K562 (cell line): ENCODE data around the gene ADGRG1. TPM values are rescaled to one million over a fixed set of nuclear protein-coding genes. Genes with fewer than 3 reads are reported as not detected.
A peak's percentile ranks its signal among the peaks of the same experiment; 100 is the strongest.

ENCODE experiments used
- FIP1L1 ChIP-seq: fragments of 200-400 bp; formaldehyde crosslinking; IDR thresholded peaks from 2 replicates; pipeline ENCODE4 v1.6.1; 2018; ENCODE audit warnings: mild to moderate bottlenecking, low read depth, low read length; ENCODE audit not compliant: poor library complexity, severe bottlenecking
- IRF2 ChIP-seq: sonication (generic); formaldehyde crosslinking; IDR thresholded peaks from 2 replicates; pipeline ENCODE4 v1.8.1; 2022; ENCODE audit warnings: mild to moderate bottlenecking, missing genetic modification reagents
- KHSRP ChIP-seq: fragments of 450-650 bp; IDR thresholded peaks from 2 replicates; pipeline ENCODE4 v1.6.1; 2017
- PHF8 ChIP-seq: fragments of 200-600 bp; sonication (generic); IDR thresholded peaks from 2 replicates; pipeline ENCODE4 v1.6.1; 2012; ENCODE audit warnings: mixed run types, mild to moderate bottlenecking, inconsistent platforms, low read length, moderate library complexity, borderline replicate concordance
- RBM34 ChIP-seq: fragments of 200-400 bp; formaldehyde crosslinking; IDR thresholded peaks from 2 replicates; pipeline ENCODE4 v1.6.1; 2018; ENCODE audit warnings: low read length, borderline replicate concordance; ENCODE audit not compliant: insufficient read depth
- RFX1 ChIP-seq: fragments of 450-650 bp; IDR thresholded peaks from 2 replicates; pipeline ENCODE4 v1.6.1; 2016; ENCODE audit warnings: mild to moderate bottlenecking, moderate library complexity
- SMARCC2 ChIP-seq: fragments of 450-650 bp; IDR thresholded peaks from 2 replicates; pipeline ENCODE4 v1.6.1; 2017; ENCODE audit warnings: antibody characterized with exemption, moderate library complexity, mild to moderate bottlenecking, low read depth
- SOX6 ChIP-seq: fragments of 450-650 bp; IDR thresholded peaks from 2 replicates; pipeline ENCODE4 v1.6.1; 2014; ENCODE audit warnings: mild to moderate bottlenecking
- STAT5A ChIP-seq: IDR thresholded peaks from 2 replicates; pipeline ENCODE4 v1.6.1; 2012; ENCODE audit warnings: low read length, inconsistent platforms, borderline replicate concordance
- TAF9B ChIP-seq: fragments of 450-650 bp; IDR thresholded peaks from 2 replicates; pipeline ENCODE4 v1.6.1; 2018; ENCODE audit warnings: mild to moderate bottlenecking; ENCODE audit not compliant: partially characterized antibody
- TEAD1 ChIP-seq, 2 experiments: fragments of 450-650 bp in 1 of 2; sonication (generic) in 1 of 2; formaldehyde crosslinking; IDR thresholded peaks; 2 replicates each; pipeline versions ENCODE4 v1.4.0 to v1.8.0; 2020 to 2022; ENCODE audit warnings: mild to moderate bottlenecking in 2 of 2, missing genetic modification reagents in 1 of 2
- XRCC4 ChIP-seq: IDR thresholded peaks from one replicate; pipeline ENCODE4 v1.6.1; 2011; ENCODE audit not compliant: insufficient read depth, insufficient read length; ENCODE audit errors: extremely low read depth
- YY1 ChIP-seq, 3 experiments: IDR thresholded peaks; 2 replicates each; pipeline ENCODE4 v1.6.1; 2011; ENCODE audit warnings: low read length in 2 of 3, mild to moderate bottlenecking in 2 of 3, moderate library complexity in 2 of 3, borderline replicate concordance in 1 of 3, control low read depth in 1 of 3, low read depth in 1 of 3; ENCODE audit not compliant: insufficient read depth in 3 of 3, insufficient replicate concordance in 2 of 3, control insufficient read depth in 1 of 3, insufficient read length in 1 of 3; ENCODE audit errors: extremely low read depth in 1 of 3
- ZKSCAN3 ChIP-seq: fragments of 250-450 bp; sonication (Bioruptor Pico); IDR thresholded peaks from 2 replicates; pipeline ENCODE4 v1.4.0; 2020
- polyA plus RNA-seq, 8 experiments: library from polyadenylated mRNA; depleted of rRNA in 4 of 8; stranded (reverse) in 5 of 8; unstranded in 3 of 8; fragments of >200 nt; fragmentation: Nextera tagmentation in 2 of 8; fragmentation: Illumina TruSeq in 1 of 8; extraction: Ambion mirVana in 2 of 8; extraction: Trizol in 1 of 8; gene quantifications; 2 replicates each; pipeline versions ENCODE4 v1.2.1 to v1.2.3, GENCODE V29; 2011 to 2014; ENCODE audit warnings: inconsistent platforms in 1 of 8, missing spikeins in 1 of 8
- total RNA-seq, 7 experiments: library from RNA; depleted of rRNA in 6 of 7; stranded (reverse); fragments of >200 nt in 6 of 7; fragmentation: Illumina TruSeq in 2 of 7; extraction: Trizol in 2 of 7; gene quantifications; 2 replicates each; pipeline versions ENCODE4 v1.2.1 to v1.2.3, GENCODE V29; 2011 to 2021; ENCODE audit warnings: low replicate concordance in 1 of 7
- TF ChIP-seq, protein P1 (sequence below): fragments of 450-650 bp; formaldehyde crosslinking; IDR thresholded peaks from 2 replicates; pipeline ENCODE4 v1.4.0; 2020; ENCODE audit warnings: mild to moderate bottlenecking, moderate library complexity
- TF ChIP-seq, protein P2 (sequence below): fragments of 250-450 bp; sonication (Bioruptor Pico); IDR thresholded peaks from 2 replicates; pipeline ENCODE4 v1.5.0; 2021; ENCODE audit warnings: mild to moderate bottlenecking, borderline replicate concordance
- TF ChIP-seq, protein P3 (sequence below): sonication (generic); formaldehyde crosslinking; IDR thresholded peaks from 2 replicates; pipeline ENCODE4 v1.8.0; 2022; ENCODE audit warnings: mild to moderate bottlenecking, low read depth, missing genetic modification reagents
- TF ChIP-seq, protein P4 (sequence below): IDR thresholded peaks from 2 replicates; pipeline ENCODE4 v1.6.1; 2011; ENCODE audit not compliant: insufficient read length; ENCODE audit errors: extremely low read depth
- TF ChIP-seq, protein P5 (sequence below): fragments of 250-450 bp; sonication (Bioruptor Pico); IDR thresholded peaks from 2 replicates; pipeline ENCODE4 v1.5.1; 2021; ENCODE audit warnings: mild to moderate bottlenecking

Gene ADGRG1
- total and polyA plus RNA-seq, 9 of the 15 experiments (the other 6 are each of a cell fraction or from before 2014, with no cell fraction given) = 0.04 to 0.31 (median 0.16) TPM; not detected in 6

DNA sequence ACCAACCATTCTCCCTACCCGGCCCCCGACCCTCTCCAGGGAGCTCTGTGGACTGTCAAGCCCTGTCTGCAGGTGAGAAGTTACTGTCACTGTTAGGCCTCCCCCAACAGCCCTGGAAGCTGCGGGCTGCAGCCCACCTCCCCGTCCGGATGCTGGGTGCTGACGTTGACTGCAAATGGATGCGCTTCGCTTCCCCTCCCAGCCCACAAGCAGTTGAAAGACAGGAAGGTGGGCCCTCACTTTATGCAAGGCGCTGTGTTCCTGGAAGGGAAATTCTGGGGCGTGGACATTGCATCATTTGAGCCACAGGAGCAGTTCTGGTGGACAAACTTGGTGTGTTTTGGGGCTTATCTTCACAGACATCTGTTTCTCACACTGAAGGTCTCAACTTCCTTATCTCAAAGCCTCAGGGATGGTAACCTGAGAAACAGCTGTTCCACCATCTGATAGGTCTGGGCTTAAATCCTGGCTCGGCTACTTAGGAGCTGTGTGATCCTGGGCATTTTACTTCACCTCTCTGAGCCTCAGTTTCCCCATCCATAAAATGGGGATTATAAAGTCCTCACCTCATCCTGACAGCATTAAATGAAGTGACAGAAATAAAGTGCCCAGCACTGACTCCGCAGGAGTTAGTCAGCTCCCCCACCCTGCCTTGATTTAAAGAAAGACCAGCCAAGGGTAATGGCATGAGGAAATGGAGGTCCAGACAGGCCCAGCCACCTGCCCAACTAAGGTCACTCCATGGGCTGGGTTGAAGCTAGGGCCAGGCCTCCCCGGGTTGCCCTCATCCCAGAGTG is 61.5 kb downstream of the ADGRG1 start (continued):
- TF ChIP-seq PHF8 (peak; percentile 52; the same call in 1 of the 2 replicates), TAF9B (peak; percentile 96), RFX1 (peak; percentile 75), SOX6 (peak; percentile 99), KHSRP (peak; percentile 89), ZKSCAN3 (CRISPR knock-in tag) (no peak), RBM34 (no peak), YY1 (IDR thresholded peaks at IDR 0.05; ENCODE audit: borderline replicate concordance in 1 of 3, control insufficient read depth in 1 of 3, extremely low read depth in 1 of 3, insufficient read depth in 3 of 3, insufficient read length in 1 of 3, insufficient replicate concordance in 2 of 3, low read depth in 1 of 3, low read length in 2 of 3) (peak in 1 of 3 experiments; percentile 51), XRCC4 (no peak), SMARCC2 (peak; percentile 98), FIP1L1 (no peak), STAT5A (peak; percentile 99), TEAD1 (CRISPR knock-in tag; IDR thresholded peaks at IDR 0.05) (peak; percentile 61 to 81; a peak in 3 of 4 replicates), IRF2 (no peak)
- TF ChIP-seq, protein P1, sequence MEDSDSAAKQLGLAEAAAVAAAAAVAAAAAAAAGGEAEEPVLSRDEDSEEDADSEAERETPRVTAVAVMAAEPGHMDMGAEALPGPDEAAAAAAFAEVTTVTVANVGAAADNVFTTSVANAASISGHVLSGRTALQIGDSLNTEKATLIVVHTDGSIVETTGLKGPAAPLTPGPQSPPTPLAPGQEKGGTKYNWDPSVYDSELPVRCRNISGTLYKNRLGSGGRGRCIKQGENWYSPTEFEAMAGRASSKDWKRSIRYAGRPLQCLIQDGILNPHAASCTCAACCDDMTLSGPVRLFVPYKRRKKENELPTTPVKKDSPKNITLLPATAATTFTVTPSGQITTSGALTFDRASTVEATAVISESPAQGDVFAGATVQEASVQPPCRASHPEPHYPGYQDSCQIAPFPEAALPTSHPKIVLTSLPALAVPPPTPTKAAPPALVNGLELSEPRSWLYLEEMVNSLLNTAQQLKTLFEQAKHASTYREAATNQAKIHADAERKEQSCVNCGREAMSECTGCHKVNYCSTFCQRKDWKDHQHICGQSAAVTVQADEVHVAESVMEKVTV (CRISPR knock-in tag) = no peak
- TF ChIP-seq, protein P2, sequence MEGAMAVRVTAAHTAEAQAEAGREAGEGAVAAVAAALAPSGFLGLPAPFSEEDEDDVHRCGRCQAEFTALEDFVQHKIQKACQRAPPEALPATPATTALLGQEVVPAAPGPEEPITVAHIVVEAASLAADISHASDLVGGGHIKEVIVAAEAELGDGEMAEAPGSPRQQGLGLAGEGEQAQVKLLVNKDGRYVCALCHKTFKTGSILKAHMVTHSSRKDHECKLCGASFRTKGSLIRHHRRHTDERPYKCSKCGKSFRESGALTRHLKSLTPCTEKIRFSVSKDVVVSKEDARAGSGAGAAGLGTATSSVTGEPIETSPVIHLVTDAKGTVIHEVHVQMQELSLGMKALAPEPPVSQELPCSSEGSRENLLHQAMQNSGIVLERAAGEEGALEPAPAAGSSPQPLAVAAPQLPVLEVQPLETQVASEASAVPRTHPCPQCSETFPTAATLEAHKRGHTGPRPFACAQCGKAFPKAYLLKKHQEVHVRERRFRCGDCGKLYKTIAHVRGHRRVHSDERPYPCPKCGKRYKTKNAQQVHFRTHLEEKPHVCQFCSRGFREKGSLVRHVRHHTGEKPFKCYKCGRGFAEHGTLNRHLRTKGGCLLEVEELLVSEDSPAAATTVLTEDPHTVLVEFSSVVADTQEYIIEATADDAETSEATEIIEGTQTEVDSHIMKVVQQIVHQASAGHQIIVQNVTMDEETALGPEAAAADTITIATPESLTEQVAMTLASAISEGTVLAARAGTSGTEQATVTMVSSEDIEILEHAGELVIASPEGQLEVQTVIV = no peak
- TF ChIP-seq, protein P3, sequence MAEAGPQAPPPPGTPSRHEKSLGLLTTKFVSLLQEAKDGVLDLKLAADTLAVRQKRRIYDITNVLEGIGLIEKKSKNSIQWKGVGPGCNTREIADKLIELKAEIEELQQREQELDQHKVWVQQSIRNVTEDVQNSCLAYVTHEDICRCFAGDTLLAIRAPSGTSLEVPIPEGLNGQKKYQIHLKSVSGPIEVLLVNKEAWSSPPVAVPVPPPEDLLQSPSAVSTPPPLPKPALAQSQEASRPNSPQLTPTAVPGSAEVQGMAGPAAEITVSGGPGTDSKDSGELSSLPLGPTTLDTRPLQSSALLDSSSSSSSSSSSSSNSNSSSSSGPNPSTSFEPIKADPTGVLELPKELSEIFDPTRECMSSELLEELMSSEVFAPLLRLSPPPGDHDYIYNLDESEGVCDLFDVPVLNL (CRISPR knock-in tag) = no peak
- TF ChIP-seq, protein P4, sequence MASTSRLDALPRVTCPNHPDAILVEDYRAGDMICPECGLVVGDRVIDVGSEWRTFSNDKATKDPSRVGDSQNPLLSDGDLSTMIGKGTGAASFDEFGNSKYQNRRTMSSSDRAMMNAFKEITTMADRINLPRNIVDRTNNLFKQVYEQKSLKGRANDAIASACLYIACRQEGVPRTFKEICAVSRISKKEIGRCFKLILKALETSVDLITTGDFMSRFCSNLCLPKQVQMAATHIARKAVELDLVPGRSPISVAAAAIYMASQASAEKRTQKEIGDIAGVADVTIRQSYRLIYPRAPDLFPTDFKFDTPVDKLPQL = no peak
- TF ChIP-seq, protein P5, sequence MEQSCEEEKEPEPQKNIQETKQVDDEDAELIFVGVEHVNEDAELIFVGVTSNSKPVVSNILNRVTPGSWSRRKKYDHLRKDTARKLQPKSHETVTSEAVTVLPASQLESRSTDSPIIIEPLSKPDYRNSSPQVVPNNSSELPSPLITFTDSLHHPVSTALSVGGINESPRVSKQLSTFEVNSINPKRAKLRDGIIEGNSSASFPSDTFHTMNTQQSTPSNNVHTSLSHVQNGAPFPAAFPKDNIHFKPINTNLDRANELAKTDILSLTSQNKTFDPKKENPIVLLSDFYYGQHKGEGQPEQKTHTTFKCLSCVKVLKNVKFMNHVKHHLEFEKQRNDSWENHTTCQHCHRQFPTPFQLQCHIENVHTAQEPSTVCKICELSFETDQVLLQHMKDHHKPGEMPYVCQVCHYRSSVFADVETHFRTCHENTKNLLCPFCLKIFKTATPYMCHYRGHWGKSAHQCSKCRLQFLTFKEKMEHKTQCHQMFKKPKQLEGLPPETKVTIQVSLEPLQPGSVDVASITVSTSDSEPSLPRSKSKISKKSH = no peak
